ENCODE data around the gene TMEM244. TPM values are rescaled to one million over a fixed set of nuclear protein-coding genes. Genes with fewer than 3 reads are reported as not detected.

The TMEM244 gene
- total and polyA plus RNA-seq, 2 of the 4 experiments (the other 2 are of a cell fraction) = 0.21 to 0.36 TPM

GRCh38 chr6:129832299-129832698 lies 28.8 kb downstream of the TMEM244 start:
- peaks cover 4% of the 10 kb centered on the region; the same call in 1 of the 2 replicates for H3K4me1 ChIP-seq (ENCODE audit: control insufficient read depth, insufficient read depth, low read length)
- no peak overlapping the region for H2AFZ ChIP-seq (replicated peaks; ENCODE audit: low read length, poor library complexity)
- ATAC-seq (ENCODE audit: low read depth) (no peak), DNase-seq (no peak)
- no peaks in the 10 kb centered on the region for H4K20me1 ChIP-seq (ENCODE audit: insufficient read depth, low read length)
- no peak overlapping the region for H2BK15ac ChIP-seq (ENCODE audit: low read depth, low read length)
- H3K36me3 ChIP-seq (ENCODE audit: control insufficient read depth, insufficient read depth, low read length) = no peaks in the 10 kb centered on the region
- no peak overlapping the region for H4K5ac ChIP-seq (ENCODE audit: low read depth, low read length)
- H2AK9ac ChIP-seq (replicated peaks; ENCODE audit: low read depth, low read length, poor library complexity) = no peak overlapping the region
- no TSS peak for BruUV-seq (replicated peaks)
- 0 out of 2 replicates have a peak, but pooled peaks cover 5% of the 10 kb centered on the region for H3K9me1 ChIP-seq (ENCODE audit: insufficient read depth, low read length)
- no peak overlapping the region for H3K23ac ChIP-seq (ENCODE audit: low read depth, low read length)
- no peak overlapping the region for H2BK5ac ChIP-seq (ENCODE audit: low read depth, low read length, poor library complexity, severe bottlenecking)
- no peak overlapping the region for H3K56ac ChIP-seq (ENCODE audit: extremely low read depth, insufficient read depth, low read length)
- no peak overlapping the region for H3K4ac ChIP-seq (ENCODE audit: low read depth, low read length)
- no peaks in the 10 kb centered on the region for H3K9me3 ChIP-seq (ENCODE audit: control insufficient read depth, insufficient read depth, low read length)
- no peaks in the 10 kb centered on the region for H3K79me1 ChIP-seq (ENCODE audit: low read depth in 1 of 2, low read length in 2 of 2)
- no peak overlapping the region for H2BK20ac ChIP-seq (ENCODE audit: low read depth, low read length)
- H2AK5ac ChIP-seq (ENCODE audit: low read depth, low read length) = no peak overlapping the region
- no peak overlapping the region for H3K4me3 ChIP-seq (ENCODE audit: insufficient read depth, low read depth, low read length)
- no peaks in the 10 kb centered on the region for H3K27me3 ChIP-seq (ENCODE audit: control insufficient read depth, insufficient read depth, low read length)
- POLR2A ChIA-PET (ENCODE audit: unreplicated experiment) = no interaction called here
- H2BK120ac ChIP-seq (ENCODE audit: low read depth, low read length) = no peak overlapping the region
- no peak overlapping the region for H4K91ac ChIP-seq (ENCODE audit: insufficient read depth, low read depth, low read length)
- no peak overlapping the region for H3K18ac ChIP-seq (ENCODE audit: low read depth, low read length)
- dilution Hi-C loops (cut with HindIII; ENCODE audit: low sequenced_read_pairs, unreplicated experiment) = no loop called here
- H3K14ac ChIP-seq (replicated peaks; ENCODE audit: low read depth, low read length) = no peak overlapping the region
- H3K4me2 ChIP-seq (ENCODE audit: low read depth, low read length) = no peak overlapping the region
- H3K9ac ChIP-seq (ENCODE audit: low read depth, low read length) = no peak overlapping the region
- in situ Hi-C loops (cut with MboI; ENCODE audit: low sequenced_read_pairs) = no loop called here
- CTCF ChIA-PET = interaction anchor here (1.2 kb wide), 1 partner anchor 150 kb away, joined by 3 read pairs; no protein-coding TSS in a partner anchor
- WGBS, 2 experiments (ENCODE audit: extremely low coverage in 2 of 2, insufficient read length in 1 of 2) = no CpG with 5 or more reads among the region's 7 CpGs
- intact Hi-C loops (cut with micrococcal nuclease) = no loop called here
- no peak overlapping the region for H3K27ac ChIP-seq (ENCODE audit: insufficient read depth, low read length)
- no peak overlapping the region for H4K8ac ChIP-seq (ENCODE audit: low read depth in 2 of 2, low read length in 2 of 2)
- TF ChIP-seq POLR2A (IDR thresholded peaks at IDR 0.05; ENCODE audit: low read depth, low read length) (no peak), ELK1 (IDR thresholded peaks at IDR 0.05; ENCODE audit: borderline replicate concordance, low read depth, low read length) (no peak), NFE2L2 (IDR thresholded peaks at IDR 0.05; ENCODE audit: low read depth, low read length) (no peak)

All from IMR-90 (cell line).